Esophagus muscularis mucosa (tissue), 3 donors: ENCODE data around the gene RDH12.

Experiments
- CTCF ChIP-seq, 3 experiments: fragments of 200-600 bp in 2 of 3; fragments of 450-650 bp in 1 of 3; sonication (generic) in 2 of 3; IDR thresholded peaks; one replicate each; pipeline ENCODE4 v1.5.1; 2017 to 2019; ENCODE audit warnings: antibody characterized with exemption in 3 of 3, mild to moderate bottlenecking in 2 of 3, moderate library complexity in 1 of 3
- POLR2A ChIP-seq: fragments of 450-650 bp; IDR thresholded peaks from one replicate; pipeline ENCODE4 v1.6.1; 2017; ENCODE audit warnings: antibody characterized with exemption, moderate library complexity, mild to moderate bottlenecking, low read depth
- POLR2AphosphoS5 ChIP-seq, 2 donors: sonication (generic); formaldehyde crosslinking; IDR thresholded peaks; one replicate each; pipeline ENCODE4 v1.6.1; 2017; ENCODE audit warnings: antibody characterized with exemption in 2 of 2

GRCh38 chr14:67782090-67782489 lies 80.4 kb downstream of the RDH12 start:
- TF ChIP-seq POLR2A: no peak
- TF ChIP-seq POLR2AphosphoS5 (IDR thresholded peaks at IDR 0.05): no peak
- no peak for TF ChIP-seq CTCF (IDR thresholded peaks at IDR 0.05)
